Measurements from ENCODE around the gene MNT. TPM values are rescaled to one million over a fixed set of nuclear protein-coding genes. Genes with fewer than 3 reads are reported as not detected.

MNT gene
- total and polyA plus RNA-seq, 9 of the 15 experiments (the other 6 are each of a cell fraction or from before 2014, with no cell fraction given), result 0.18 to 23.8 (median 5.3) TPM

DNA sequence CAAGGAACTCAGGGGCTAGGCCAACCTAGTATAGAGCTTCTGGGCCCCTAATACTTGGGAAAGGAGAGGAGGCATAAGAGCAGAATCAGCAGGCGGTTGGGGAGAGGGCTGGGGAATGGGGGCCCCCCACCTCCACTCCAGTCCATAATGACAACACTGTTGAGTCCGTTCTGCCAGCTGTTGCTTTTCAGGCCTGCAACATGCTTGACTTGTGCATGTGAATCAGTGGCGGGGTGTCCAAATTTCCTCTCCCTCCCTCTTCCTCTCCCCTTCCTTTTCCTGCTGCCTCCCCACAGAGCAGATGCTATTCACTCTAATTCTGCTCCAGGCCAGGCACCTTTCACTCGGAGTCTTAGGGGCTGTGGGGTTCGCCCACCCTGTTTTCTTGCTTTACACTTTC, 31.8 kb downstream of the MNT start:
- H2AFZ ChIP-seq (ENCODE audit: low read depth, low read length), result no peak overlapping the region
- intact Hi-C loops (cut with micrococcal nuclease), result no loop called here
- WGBS (ENCODE audit: insufficient coverage, low coverage, missing lambda C conversion rate), result 27% methylated on average over 3 of the region's 5 CpGs
- H3K27me3 ChIP-seq (ENCODE audit: control insufficient read depth in 2 of 2, insufficient read depth in 2 of 2, low read length in 2 of 2), result no peaks in the 10 kb centered on the region
- H3K36me3 ChIP-seq (ENCODE audit: control insufficient read depth, insufficient read depth, low read length), result no peaks in the 10 kb centered on the region
- H3K9me3 ChIP-seq (replicated peaks; ENCODE audit: control insufficient read depth, insufficient read depth, low read depth, low read length), result no peaks in the 10 kb centered on the region
- H3K4me2 ChIP-seq (ENCODE audit: insufficient read depth, low read length), result no peak overlapping the region
- BruUV-seq (replicated peaks), result no TSS peak
- FAIRE-seq (no peak), DNase-seq (ENCODE audit: extremely low read depth in 1 of 4, low spot score in 3 of 4) (no peak), ATAC-seq (no peak)
- no peak overlapping the region for H3K9ac ChIP-seq (ENCODE audit: insufficient read depth in 1 of 2, low read depth in 2 of 2, low read length in 2 of 2)
- ChIA-PET CTCF (ENCODE audit: low intra/inter-chr PET ratio) (interaction anchor here (1.3 kb wide), 1 partner anchor 47 kb away, joined by 7 read pairs; no protein-coding TSS in a partner anchor), POLR2A (interaction anchor here (0.6 to 2.2 kb wide), 3 partner anchors 13 to 66 kb away, joined by 3 to 8 read pairs (median 4); no protein-coding TSS in a partner anchor)
- no peaks in the 10 kb centered on the region for H3K9me1 ChIP-seq (ENCODE audit: control insufficient read depth, insufficient read depth, low read length)
- H3K79me2 ChIP-seq (ENCODE audit: control insufficient read depth, insufficient read depth, low read length), result no peaks in the 10 kb centered on the region
- H3K27ac ChIP-seq (ENCODE audit: extremely low read depth, low read depth, low read length), result no peak overlapping the region
- no peaks in the 10 kb centered on the region for H4K20me1 ChIP-seq (replicated peaks; ENCODE audit: control insufficient read depth, insufficient read depth, low read length)
- TF ChIP-seq U2AF1 (optimal IDR thresholded peaks at IDR 0.05; ENCODE audit: low read depth, low read length), result no peak
- no peak for TF ChIP-seq CC2D1A (IDR thresholded peaks at IDR 0.05)
- TF ChIP-seq NFXL1 (CRISPR knock-in tag; IDR thresholded peaks at IDR 0.05), result no peak
- in situ Hi-C loops (cut with MboI), result no loop called here
- H3K4me1 ChIP-seq (replicated peaks in 1 of 2; ENCODE audit: control insufficient read depth in 2 of 2, insufficient read depth in 2 of 2, low read length in 2 of 2), result peaks cover 0 to 6% of the 10 kb centered on the region in 2 experiments; a peak in 2 of 5 replicates
- no peak overlapping the region for H3K4me3 ChIP-seq

DNA sequence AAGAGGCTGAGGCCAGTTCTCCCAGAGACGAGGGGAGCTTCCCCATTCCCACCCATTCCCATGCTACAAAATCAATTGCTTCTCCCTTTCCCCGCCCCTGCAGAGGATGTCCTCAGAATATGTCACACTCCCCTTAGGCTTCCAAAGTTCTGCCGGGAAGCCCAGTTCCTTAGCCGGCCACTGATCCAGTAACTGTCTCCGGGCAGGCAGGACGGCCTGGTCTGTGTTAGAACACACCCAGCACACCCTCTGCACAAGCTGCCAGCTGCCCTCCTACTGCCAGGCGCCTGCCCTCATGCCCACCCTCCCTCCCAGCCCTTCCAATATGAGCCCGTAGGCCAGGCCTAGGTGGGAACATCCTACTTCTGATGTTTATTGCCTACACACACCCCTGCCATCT, 32.5 kb downstream of the MNT start:
- Histone ChIP-seq H3K79me2 (ENCODE audit: control insufficient read depth, insufficient read depth, low read length) (no peaks in the 10 kb centered on the region), H3K27ac (ENCODE audit: extremely low read depth, low read depth, low read length) (no peak overlapping the region), H3K4me3 (no peak overlapping the region), H3K9ac (ENCODE audit: insufficient read depth in 1 of 2, low read depth in 2 of 2, low read length in 2 of 2) (no peak overlapping the region), H3K9me3 (replicated peaks; ENCODE audit: control insufficient read depth, insufficient read depth, low read depth, low read length) (no peaks in the 10 kb centered on the region), H3K9me1 (ENCODE audit: control insufficient read depth, insufficient read depth, low read length) (no peaks in the 10 kb centered on the region), H4K20me1 (replicated peaks; ENCODE audit: control insufficient read depth, insufficient read depth, low read length) (no peaks in the 10 kb centered on the region), H3K27me3 (ENCODE audit: control insufficient read depth in 2 of 2, insufficient read depth in 2 of 2, low read length in 2 of 2) (no peaks in the 10 kb centered on the region), H3K36me3 (ENCODE audit: control insufficient read depth, insufficient read depth, low read length) (no peaks in the 10 kb centered on the region), H3K4me2 (ENCODE audit: insufficient read depth, low read length) (no peak overlapping the region), H2AFZ (ENCODE audit: low read depth, low read length) (no peak overlapping the region), H3K4me1 (replicated peaks in 1 of 2; ENCODE audit: control insufficient read depth in 2 of 2, insufficient read depth in 2 of 2, low read length in 2 of 2) (peaks cover 0 to 6% of the 10 kb centered on the region in 2 experiments; a peak in 2 of 5 replicates)
- CTCF ChIA-PET (ENCODE audit: low intra/inter-chr PET ratio), result no interaction called here
- in situ Hi-C loops (cut with MboI) (no loop called here), intact Hi-C loops (cut with micrococcal nuclease) (no loop called here)
- DNase-seq (ENCODE audit: extremely low read depth in 1 of 4, low spot score in 3 of 4) (no peak), ATAC-seq (no peak), FAIRE-seq (no peak)
- POLR2A ChIA-PET, result interaction anchor here (0.6 kb wide), 1 partner anchor 65 kb away, joined by 4 read pairs; no protein-coding TSS in a partner anchor
- no TSS peak for BruUV-seq (replicated peaks)
- WGBS (ENCODE audit: insufficient coverage, low coverage, missing lambda C conversion rate), result 60% methylated on average over 1 of the region's 8 CpGs
- TF ChIP-seq ZNF644 (tag; IDR thresholded peaks at IDR 0.05; ENCODE audit: low read depth), result no peak
- TF ChIP-seq PRMT5 (CRISPR knock-in tag; IDR thresholded peaks at IDR 0.05), result no peak
- TF ChIP-seq, protein P1, sequence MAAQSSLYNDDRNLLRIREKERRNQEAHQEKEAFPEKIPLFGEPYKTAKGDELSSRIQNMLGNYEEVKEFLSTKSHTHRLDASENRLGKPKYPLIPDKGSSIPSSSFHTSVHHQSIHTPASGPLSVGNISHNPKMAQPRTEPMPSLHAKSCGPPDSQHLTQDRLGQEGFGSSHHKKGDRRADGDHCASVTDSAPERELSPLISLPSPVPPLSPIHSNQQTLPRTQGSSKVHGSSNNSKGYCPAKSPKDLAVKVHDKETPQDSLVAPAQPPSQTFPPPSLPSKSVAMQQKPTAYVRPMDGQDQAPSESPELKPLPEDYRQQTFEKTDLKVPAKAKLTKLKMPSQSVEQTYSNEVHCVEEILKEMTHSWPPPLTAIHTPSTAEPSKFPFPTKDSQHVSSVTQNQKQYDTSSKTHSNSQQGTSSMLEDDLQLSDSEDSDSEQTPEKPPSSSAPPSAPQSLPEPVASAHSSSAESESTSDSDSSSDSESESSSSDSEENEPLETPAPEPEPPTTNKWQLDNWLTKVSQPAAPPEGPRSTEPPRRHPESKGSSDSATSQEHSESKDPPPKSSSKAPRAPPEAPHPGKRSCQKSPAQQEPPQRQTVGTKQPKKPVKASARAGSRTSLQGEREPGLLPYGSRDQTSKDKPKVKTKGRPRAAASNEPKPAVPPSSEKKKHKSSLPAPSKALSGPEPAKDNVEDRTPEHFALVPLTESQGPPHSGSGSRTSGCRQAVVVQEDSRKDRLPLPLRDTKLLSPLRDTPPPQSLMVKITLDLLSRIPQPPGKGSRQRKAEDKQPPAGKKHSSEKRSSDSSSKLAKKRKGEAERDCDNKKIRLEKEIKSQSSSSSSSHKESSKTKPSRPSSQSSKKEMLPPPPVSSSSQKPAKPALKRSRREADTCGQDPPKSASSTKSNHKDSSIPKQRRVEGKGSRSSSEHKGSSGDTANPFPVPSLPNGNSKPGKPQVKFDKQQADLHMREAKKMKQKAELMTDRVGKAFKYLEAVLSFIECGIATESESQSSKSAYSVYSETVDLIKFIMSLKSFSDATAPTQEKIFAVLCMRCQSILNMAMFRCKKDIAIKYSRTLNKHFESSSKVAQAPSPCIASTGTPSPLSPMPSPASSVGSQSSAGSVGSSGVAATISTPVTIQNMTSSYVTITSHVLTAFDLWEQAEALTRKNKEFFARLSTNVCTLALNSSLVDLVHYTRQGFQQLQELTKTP (IDR thresholded peaks at IDR 0.05; ENCODE audit: low read depth in 1 of 2, partially characterized antibody in 2 of 2), result no peak
- TF ChIP-seq, protein P2, sequence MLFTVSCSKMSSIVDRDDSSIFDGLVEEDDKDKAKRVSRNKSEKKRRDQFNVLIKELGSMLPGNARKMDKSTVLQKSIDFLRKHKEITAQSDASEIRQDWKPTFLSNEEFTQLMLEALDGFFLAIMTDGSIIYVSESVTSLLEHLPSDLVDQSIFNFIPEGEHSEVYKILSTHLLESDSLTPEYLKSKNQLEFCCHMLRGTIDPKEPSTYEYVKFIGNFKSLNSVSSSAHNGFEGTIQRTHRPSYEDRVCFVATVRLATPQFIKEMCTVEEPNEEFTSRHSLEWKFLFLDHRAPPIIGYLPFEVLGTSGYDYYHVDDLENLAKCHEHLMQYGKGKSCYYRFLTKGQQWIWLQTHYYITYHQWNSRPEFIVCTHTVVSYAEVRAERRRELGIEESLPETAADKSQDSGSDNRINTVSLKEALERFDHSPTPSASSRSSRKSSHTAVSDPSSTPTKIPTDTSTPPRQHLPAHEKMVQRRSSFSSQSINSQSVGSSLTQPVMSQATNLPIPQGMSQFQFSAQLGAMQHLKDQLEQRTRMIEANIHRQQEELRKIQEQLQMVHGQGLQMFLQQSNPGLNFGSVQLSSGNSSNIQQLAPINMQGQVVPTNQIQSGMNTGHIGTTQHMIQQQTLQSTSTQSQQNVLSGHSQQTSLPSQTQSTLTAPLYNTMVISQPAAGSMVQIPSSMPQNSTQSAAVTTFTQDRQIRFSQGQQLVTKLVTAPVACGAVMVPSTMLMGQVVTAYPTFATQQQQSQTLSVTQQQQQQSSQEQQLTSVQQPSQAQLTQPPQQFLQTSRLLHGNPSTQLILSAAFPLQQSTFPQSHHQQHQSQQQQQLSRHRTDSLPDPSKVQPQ (CRISPR knock-in tag; IDR thresholded peaks at IDR 0.05; ENCODE audit: borderline replicate concordance), result no peak
- TF ChIP-seq FUS (optimal IDR thresholded peaks at IDR 0.05; ENCODE audit: low read depth, low read length), result no peak
- TF ChIP-seq FOS (IDR thresholded peaks at IDR 0.05; ENCODE audit: extremely low read depth, insufficient read length), result no peak
- no peak for TF ChIP-seq CBX3 (IDR thresholded peaks at IDR 0.05; ENCODE audit: borderline replicate concordance in 1 of 2, low read length in 2 of 2)

Measured in K562 (cell line).